ENCODE data around the gene DENND5B.
"Not testable (repeated sequence)": the region's sequence is repeated elsewhere in the genome, so short reads cannot be mapped to it uniquely, and the experiment has no call there.

- not testable (repeated sequence) for TF ChIP-seq FOXP4, CREM (CRISPR knock-in tag; IDR thresholded peaks at IDR 0.05)
Measured at GRCh38 chr12:31574367-31574766, 16.6 kb downstream of the DENND5B start.
